ENCODE measurements around the gene BCAN. TPM values are rescaled to one million over a fixed set of nuclear protein-coding genes. Genes with fewer than 3 reads are reported as not detected.

The BCAN gene
- total RNA-seq, 2 experiments from 2014 or later: not detected

DNA sequence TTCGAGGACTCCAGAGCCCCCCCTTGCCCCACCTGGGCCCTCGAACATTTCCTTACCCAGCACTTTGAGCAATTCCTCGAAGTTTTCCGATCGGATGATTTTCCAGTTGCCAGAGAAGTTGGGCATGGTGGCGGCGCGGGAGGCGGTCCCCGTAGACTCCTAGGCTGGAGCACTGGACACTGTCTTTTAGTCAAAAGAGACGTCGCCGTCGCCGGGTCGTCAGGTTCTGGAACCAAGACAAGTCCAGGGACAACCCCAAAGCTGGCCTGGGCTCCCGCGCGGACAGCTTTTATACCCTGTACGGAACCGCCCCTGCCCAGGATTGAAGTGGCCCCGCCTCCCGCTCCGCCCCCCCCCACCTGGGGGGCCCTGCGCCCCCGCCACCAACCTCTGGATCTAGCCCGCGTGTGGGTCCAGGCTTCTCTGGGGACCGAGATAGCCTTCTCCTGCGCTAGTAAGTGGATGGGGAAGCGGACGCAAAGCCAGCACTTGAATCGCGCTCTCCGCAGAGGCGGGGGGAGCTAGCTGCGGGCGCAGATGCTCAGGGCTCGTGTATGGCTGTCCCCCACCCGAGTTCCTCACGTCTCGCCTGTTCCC lies 63.5 kb downstream of the BCAN start, which contains the start of gene CRABP2:
CRABP2 (minus strand) TSS at position 263 of the 597 bp plus-strand sequence; CDS start at position 126, 137 bp downstream.
- no peaks in the 10 kb centered on the region for H3K9me3 Mint-ChIP-seq
- H3K4me1 Mint-ChIP-seq (ENCODE audit: low read depth): peaks cover 37% of the 10 kb centered on the region
- peak within 1 kb of the TSS; percentile 75 for H3K4me3 Mint-ChIP-seq
- peak within 1 kb of the TSS; percentile 75 for H3K27ac Mint-ChIP-seq
- CTCF ChIA-PET: interaction anchor here (1.0 to 13.0 kb wide), 22 partner anchors 10 to 185 kb away, joined by 3 to 271 read pairs (median 10); partner anchors contain the start of genes ISG20L2, METTL25B and PRCC
- ATAC-seq (peak; percentile 34), DNase-seq (peak; percentile 50)
- H3K27me3 Mint-ChIP-seq: peaks cover 22% of the 10 kb centered on the region
- no peaks in the 10 kb centered on the region for H3K36me3 Mint-ChIP-seq (ENCODE audit: low read depth)
- intact Hi-C loops (cut with micrococcal nuclease): no loop called here
- POLR2A ChIA-PET: interaction anchor here (0.5 to 2.5 kb wide), 10 partner anchors 12 to 213 kb away, joined by 3 to 12 read pairs (median 3); no protein-coding TSS in a partner anchor
- TF ChIP-seq, protein P1, sequence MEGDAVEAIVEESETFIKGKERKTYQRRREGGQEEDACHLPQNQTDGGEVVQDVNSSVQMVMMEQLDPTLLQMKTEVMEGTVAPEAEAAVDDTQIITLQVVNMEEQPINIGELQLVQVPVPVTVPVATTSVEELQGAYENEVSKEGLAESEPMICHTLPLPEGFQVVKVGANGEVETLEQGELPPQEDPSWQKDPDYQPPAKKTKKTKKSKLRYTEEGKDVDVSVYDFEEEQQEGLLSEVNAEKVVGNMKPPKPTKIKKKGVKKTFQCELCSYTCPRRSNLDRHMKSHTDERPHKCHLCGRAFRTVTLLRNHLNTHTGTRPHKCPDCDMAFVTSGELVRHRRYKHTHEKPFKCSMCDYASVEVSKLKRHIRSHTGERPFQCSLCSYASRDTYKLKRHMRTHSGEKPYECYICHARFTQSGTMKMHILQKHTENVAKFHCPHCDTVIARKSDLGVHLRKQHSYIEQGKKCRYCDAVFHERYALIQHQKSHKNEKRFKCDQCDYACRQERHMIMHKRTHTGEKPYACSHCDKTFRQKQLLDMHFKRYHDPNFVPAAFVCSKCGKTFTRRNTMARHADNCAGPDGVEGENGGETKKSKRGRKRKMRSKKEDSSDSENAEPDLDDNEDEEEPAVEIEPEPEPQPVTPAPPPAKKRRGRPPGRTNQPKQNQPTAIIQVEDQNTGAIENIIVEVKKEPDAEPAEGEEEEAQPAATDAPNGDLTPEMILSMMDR (IDR thresholded peaks at IDR 0.05): no peak

- intact Hi-C loops (cut with micrococcal nuclease): no loop called here
- Mint-ChIP-seq H3K9me3 (no peaks in the 10 kb centered on the region), H3K4me1 (ENCODE audit: low read depth) (peaks cover 34% of the 10 kb centered on the region), H3K4me3 (peak overlapping the region; percentile 75), H3K27me3 (peaks cover 19% of the 10 kb centered on the region), H3K36me3 (ENCODE audit: low read depth) (no peaks in the 10 kb centered on the region), H3K27ac (peak overlapping the region; percentile 75)
- POLR2A ChIA-PET: interaction anchor here (0.5 to 2.5 kb wide), 13 partner anchors 13 to 214 kb away, joined by 3 to 12 read pairs (median 3); partner anchors contain the start of genes MRPL24 and NAXE
- ATAC-seq (peak; percentile 67), DNase-seq (peak; percentile 87)
- CTCF ChIA-PET: interaction anchor here (0.7 to 13.0 kb wide), 29 partner anchors 8 to 206 kb away, joined by 3 to 271 read pairs (median 9); partner anchors contain the start of genes INSRR, ISG20L2, METTL25B and PRCC
- TF ChIP-seq, protein P1 (IDR thresholded peaks at IDR 0.05): peak; percentile 99
Measured at GRCh38 chr1:156705918-156706656, 64.2 kb downstream of the BCAN start.

DNA sequence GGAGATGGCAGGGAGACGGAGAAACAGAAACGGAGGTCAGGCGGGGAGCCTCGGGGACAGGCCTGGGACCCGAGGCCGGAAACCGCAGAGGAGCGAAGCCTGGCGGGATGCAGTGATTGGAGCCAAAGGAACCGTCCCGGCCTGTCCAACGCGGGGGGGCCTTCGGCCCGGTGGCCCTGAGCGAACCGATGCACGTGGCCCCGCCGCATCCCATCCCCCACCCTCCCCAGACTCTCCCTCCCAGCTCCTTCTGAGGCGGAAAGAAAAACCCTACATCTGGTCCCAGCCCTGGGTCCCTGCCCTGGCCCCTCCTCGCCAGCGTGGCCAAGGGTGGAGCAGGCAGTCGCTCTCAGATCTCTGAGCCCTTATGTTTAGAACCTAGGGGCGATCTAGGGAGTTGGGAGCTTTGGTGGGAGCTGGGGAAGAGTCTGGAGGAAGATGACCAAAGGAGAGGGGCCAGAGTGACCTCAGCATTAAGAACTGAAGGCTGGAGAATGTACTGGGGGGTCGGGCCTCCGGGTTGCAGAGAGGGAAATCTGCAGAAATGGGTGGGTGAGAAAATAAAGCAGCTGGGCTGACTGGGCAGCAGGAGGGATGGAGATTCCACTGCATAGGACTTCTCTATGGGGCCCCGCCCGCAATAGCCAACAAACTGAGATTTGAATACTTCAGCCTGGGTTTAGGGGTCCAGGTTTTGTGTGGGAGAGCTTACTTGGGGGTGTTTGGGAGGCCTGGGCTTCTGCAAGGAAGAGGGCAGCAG lies 64.9 kb downstream of the BCAN start:
- POLR2A ChIA-PET: interaction anchor here (0.6 to 2.5 kb wide), 10 partner anchors 10 to 115 kb away, joined by 3 to 12 read pairs (median 3); partner anchors contain the start of genes MRPL24 and NAXE
- CTCF ChIA-PET: interaction anchor here (0.7 to 13.0 kb wide), 32 partner anchors 8 to 205 kb away, joined by 3 to 271 read pairs (median 6); partner anchors contain the start of genes INSRR, ISG20L2 and METTL25B
- Mint-ChIP-seq H3K9me3 (no peaks in the 10 kb centered on the region), H3K4me1 (ENCODE audit: low read depth) (peaks cover 34% of the 10 kb centered on the region), H3K27ac (peak overlapping the region; percentile 30), H3K36me3 (ENCODE audit: low read depth) (no peaks in the 10 kb centered on the region), H3K27me3 (peaks cover 19% of the 10 kb centered on the region), H3K4me3 (peak overlapping the region; percentile 75)
- ATAC-seq: peak; percentile 2
- intact Hi-C loops (cut with micrococcal nuclease): no loop called here
- TF ChIP-seq, protein P1 (IDR thresholded peaks at IDR 0.05): no peak
- DNase-seq: no peak

GRCh38 chr1:156707417-156708217 lies 65.7 kb downstream of the BCAN start:
- intact Hi-C loops (cut with micrococcal nuclease): no loop called here
- Mint-ChIP-seq H3K4me1 (ENCODE audit: low read depth) (peaks cover 34% of the 10 kb centered on the region), H3K27me3 (peaks cover 19% of the 10 kb centered on the region), H3K9me3 (no peaks in the 10 kb centered on the region), H3K27ac (no peak overlapping the region), H3K36me3 (ENCODE audit: low read depth) (no peaks in the 10 kb centered on the region), H3K4me3 (no peak overlapping the region)
- ATAC-seq (peak; percentile 80), DNase-seq (peak; percentile 44)
- CTCF ChIA-PET: interaction anchor here (0.8 to 13.0 kb wide), 19 partner anchors 8 to 182 kb away, joined by 3 to 271 read pairs (median 10); partner anchors contain the start of genes INSRR, ISG20L2 and METTL25B
- TF ChIP-seq, protein P1 (IDR thresholded peaks at IDR 0.05): no peak
- POLR2A ChIA-PET: interaction anchor here (0.6 to 1.1 kb wide), 5 partner anchors 8 to 107 kb away, joined by 3 to 4 read pairs (median 3); no protein-coding TSS in a partner anchor

All from activated CD8-positive, alpha-beta T cell treated with anti-CD3 and anti-CD28 coated beads for 36 hours (primary cell).